Measurements from ENCODE around the gene KIF26B.

Gene KIF26B

DNA sequence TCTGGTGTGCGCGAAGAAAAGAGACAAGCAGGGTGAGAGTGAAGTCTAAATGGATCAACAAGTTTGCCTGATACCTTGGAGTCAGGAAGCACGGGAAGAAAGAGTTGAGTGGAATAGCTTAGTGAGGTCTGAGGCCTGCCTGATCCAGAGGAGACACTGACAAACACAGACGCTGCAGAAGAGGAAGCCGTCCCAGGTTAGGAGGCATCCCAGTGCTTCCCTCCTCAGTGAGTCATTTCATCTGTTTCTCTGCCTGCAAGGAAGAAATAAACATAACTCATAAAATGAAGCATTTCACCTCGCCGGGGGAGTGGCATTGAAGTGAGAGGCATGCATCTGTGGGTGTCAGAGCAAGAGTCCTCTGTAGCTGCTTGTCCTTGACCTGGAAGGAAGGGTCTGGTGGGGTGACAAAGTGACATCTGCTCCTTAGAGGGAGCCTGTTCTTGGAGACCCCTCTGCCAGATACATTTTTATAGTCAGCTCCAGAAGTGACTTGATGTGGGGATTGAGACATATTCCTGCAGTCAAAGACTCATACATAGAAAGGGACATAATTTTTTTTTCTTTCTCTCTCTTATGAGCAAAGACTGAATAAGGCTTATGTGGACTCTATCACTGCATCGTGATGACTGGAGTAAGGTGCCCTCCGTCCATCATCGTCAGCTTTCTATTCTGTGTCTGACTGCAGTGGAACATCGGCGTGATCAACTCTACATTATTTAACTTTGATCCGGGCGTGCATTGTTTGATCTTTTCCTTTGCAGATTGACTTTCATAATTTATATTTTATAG is 256.7 kb downstream of the KIF26B start:
- no peak for DNase-seq (ENCODE audit: low read depth in 2 of 3, low spot score in 1 of 3)

DNA sequence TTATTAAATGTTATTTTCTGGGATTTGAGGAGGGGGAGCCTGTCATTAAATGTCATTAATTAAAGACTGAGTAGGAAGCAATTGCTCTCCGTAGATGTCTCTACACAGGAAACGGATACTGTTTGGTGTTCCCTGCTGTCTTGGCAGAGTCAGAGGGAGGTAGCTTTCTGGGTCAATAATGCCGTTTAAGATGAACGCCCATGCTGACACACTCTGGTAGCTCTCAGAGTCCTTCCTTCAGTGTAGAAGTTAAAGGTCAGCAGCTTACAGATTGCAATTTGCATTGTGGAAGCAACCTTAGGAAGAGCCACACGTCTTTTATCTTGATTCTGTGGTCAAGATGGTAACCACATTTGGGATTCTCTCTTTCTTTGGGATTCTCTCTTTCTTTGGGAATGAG is 257.5 kb downstream of the KIF26B start:
- DNase-seq (ENCODE audit: low read depth in 2 of 3, low spot score in 1 of 3): no peak

- no peak for DNase-seq (ENCODE audit: low read depth in 2 of 3, low spot score in 1 of 3)
Observed at GRCh38 chr1:245416781-245417180, 262.0 kb downstream of the KIF26B start.

- no peak for DNase-seq (ENCODE audit: low read depth in 2 of 3, low spot score in 1 of 3)
Observed at GRCh38 chr1:245418077-245418476, 263.3 kb downstream of the KIF26B start.

DNA sequence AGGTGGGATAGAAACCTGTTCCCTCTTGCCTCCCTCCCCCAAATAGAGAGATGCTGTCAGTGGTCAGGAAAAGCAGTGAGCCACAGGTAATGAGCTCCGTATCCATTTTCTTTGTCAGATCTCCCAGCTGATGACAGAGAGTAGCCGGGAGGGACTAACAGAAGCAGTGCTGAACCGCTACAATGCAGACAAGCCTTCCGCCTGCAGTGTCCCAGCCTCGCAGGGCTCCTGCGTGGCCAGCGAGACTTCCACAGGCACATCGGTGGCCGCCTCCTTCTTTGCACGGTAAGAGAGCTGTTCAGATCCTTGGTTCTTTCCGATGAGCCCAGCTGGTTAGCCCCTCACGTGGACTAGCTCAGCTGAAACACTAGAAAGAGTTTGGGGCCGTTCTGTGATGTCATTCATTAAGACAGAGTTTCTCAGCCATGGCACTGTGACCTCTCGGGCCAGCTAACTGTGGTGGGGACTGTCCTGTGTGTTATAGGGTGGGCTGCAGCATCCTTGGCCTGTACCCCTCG is 264.7 kb downstream of the KIF26B start:
- DNase-seq (ENCODE audit: low read depth in 2 of 3, low spot score in 1 of 3): no peak

DNA sequence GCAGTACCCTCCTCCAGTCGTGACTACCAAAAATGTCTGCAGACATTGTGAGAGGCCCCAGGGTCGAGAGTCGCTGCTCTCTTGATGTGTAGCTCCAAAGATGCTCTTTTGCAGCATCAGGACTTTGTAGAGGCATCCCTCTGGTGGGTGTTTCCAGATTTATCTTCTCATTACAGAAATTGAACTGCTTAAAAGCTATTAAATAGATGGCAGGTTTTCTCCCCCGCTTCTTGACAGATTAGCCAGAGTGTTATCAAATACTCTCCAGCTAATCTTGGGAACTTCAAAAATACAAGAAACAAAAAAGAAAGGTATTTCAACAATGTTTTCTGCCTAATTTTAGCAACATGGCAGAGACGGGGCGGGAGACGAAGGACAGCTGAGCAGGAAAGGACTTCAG is 265.2 kb downstream of the KIF26B start:
- no peak for DNase-seq (ENCODE audit: low read depth in 2 of 3, low spot score in 1 of 3)

GRCh38 chr1:245420926-245421325 is 266.1 kb downstream of the KIF26B start:
- DNase-seq (ENCODE audit: low read depth in 2 of 3, low spot score in 1 of 3): no peak

DNA sequence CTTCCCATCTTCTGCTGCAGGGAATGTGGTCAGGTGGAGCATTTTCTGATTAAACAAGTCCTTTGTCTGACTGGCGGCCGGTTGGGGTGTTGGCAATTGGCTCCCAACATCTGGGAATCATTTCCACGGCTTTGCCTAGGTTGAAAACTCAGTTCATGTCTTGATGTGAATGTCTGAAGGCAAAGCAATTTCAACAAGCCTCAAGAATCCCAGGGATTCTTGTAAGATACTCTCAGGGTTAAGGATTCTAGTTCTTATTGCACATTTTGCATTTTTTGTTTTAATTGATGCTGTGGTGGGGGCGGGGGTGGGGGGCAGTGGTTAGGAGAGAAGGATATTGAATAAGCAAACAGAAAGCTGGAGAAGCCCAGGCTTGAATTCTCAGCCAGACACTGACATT is 273.9 kb downstream of the KIF26B start:
- no peak for DNase-seq (ENCODE audit: low read depth in 2 of 3, low spot score in 1 of 3)

- no peak for DNase-seq (ENCODE audit: low read depth in 2 of 3, low spot score in 1 of 3)
Observed at GRCh38 chr1:245431706-245432105, 276.9 kb downstream of the KIF26B start.

DNA sequence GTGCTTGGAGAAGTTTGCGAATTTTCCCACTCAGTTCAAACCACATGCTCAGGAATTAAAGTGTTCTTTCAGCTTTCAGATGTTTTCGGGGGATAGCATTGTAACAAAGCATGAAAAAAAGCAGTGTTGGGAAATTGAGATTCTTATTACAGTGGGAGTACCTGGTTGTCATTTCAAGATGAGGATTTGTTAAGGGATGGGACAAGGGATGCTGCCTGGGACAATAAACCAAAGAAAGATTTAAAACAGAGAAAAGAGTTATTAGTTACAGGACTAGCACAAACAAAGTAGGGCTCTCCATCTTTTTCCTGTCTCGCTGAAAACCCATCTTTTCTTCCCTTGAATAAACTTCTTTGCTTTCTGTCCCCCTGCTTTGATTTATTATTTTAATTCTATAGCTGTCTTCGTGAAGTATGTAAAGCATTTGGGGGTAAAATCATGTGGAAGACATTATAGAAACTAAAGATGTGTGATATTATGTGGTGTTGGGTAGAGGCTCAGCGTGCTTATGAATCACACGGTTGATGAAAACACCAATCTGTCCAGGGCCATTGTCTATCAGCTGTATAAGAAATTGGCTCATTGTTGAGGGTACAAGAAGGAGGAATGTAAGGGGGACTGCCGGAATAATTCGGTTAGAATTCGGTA is 277.6 kb downstream of the KIF26B start:
- DNase-seq (ENCODE audit: low read depth in 2 of 3, low spot score in 1 of 3): no peak

DNA sequence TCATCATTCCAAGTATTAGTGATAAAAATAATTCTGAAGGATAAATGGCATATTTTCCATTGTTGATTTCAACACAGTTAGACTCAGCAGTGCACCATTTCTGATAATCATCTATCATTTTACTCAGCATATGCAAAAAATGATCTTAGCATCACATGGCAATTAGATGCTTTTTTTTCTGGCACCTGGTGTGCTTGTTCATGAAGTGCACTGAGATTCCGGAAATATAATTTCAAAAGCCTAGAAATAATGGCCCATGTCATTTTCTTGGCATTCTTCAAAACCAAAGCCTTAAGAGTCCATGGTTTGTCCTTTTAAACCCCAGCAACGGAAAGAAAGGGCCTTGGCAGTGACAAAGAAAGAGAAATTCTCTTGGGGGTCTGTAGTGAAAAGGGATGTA is 278.8 kb downstream of the KIF26B start:
- no peak for DNase-seq (ENCODE audit: low read depth in 2 of 3, low spot score in 1 of 3)

GRCh38 chr1:245434280-245434679 is 279.5 kb downstream of the KIF26B start:
- DNase-seq (ENCODE audit: low read depth in 2 of 3, low spot score in 1 of 3): no peak

DNA sequence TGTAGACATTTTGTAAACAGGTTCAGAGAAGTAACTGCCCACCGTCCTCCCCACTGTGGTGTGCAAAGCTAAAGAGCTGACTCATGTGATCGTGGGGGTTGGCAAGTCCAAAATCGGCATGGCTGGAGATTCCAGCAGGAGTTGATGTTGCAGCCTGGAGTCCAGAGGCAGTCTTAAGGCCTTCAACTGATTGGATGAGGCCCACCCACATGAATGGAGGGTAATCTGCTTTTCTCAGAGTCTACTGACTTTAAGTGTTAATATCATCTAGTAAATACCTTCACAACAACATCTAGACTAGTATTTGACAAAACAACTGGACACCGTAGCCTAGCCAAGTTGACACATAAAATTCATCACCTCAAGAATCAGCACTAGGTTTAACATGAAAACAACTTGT is 281.6 kb downstream of the KIF26B start:
- DNase-seq (ENCODE audit: low read depth in 2 of 3, low spot score in 1 of 3): no peak

- no peak for DNase-seq (ENCODE audit: low read depth in 2 of 3, low spot score in 1 of 3)
Observed at GRCh38 chr1:245437369-245438062, 282.7 kb downstream of the KIF26B start.

DNA sequence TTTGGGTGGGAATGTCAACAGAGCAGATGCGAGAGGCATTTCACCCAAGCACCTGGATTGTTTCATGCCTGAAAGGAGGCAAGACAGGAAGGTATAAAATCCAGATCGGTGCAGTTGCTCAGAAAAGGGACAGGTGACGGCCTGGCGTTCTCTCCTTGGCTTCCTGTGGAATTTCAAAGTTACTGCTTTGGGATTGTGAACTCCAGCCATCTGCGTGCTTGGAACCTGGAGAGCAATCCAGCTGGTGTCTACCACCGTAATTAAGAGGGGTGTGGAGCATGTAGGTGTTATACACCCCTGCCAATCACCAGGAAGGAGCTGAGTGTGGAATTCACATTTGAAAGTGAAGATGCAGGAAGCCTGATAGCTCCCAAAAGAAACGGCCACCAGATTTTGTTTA is 286.1 kb downstream of the KIF26B start:
- DNase-seq (ENCODE audit: low read depth in 2 of 3, low spot score in 1 of 3): no peak

- no peak for DNase-seq (ENCODE audit: low read depth in 2 of 3, low spot score in 1 of 3)
Observed at GRCh38 chr1:245441689-245442088, 286.9 kb downstream of the KIF26B start.

- DNase-seq (ENCODE audit: low read depth in 2 of 3, low spot score in 1 of 3): no peak
Observed at GRCh38 chr1:245444147-245444828, 289.5 kb downstream of the KIF26B start.

DNA sequence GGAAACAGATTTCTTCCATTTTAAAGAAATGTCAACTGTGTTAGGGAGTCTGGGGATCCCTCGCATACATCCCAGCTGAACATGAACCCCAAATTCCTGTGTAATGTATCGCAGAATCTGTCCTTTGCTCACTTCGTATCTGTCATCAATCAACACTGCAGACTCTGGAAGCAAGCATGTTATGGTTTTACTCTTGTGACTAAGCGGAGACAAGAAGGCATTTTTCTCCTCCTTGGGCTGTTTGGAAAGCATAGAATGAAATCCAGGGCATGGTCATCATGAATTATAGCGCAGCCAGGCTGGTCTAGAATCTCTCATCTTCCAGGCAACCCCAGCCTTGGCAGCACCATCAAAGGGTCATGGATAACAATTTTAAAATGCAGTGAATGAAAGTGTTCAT is 290.2 kb downstream of the KIF26B start:
- DNase-seq (ENCODE audit: low read depth in 2 of 3, low spot score in 1 of 3): no peak

DNA sequence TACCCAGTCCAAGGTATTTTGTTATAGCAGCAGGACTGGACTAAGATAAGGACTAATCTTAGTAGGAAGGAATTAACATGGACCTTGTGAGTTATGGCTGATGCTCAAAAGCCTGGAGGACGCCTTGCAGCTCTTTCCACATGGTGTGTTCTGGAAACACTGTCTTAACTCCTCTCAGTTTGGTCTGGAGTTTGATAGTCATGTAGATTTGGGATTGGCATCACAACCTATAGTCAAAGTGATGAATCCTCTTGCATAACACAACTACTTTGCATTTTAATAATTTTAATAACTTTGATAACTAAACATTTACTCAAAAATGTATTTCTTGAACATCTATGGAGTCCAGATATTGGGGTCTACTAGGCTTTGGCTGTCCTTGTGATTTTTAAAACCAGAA is 293.7 kb downstream of the KIF26B start:
- no peak for DNase-seq (ENCODE audit: low read depth in 2 of 3, low spot score in 1 of 3)

- DNase-seq (ENCODE audit: low read depth in 2 of 3, low spot score in 1 of 3): no peak
Observed at GRCh38 chr1:245448975-245449431, 294.2 kb downstream of the KIF26B start.

- DNase-seq (ENCODE audit: low read depth in 2 of 3, low spot score in 1 of 3): no peak
Observed at GRCh38 chr1:245453541-245453940, 298.8 kb downstream of the KIF26B start.
